Cardiac fibroblast (primary cell): ENCODE data around the gene ZNF232.

Experiments
- DNase-seq, 2 donors: peaks; one replicate each; pipeline versions ENCODE4 v3.0.0 to v3.0.0-alpha.2; 2010; ENCODE audit warnings: low read depth in 2 of 2
- H3K4me3 ChIP-seq, 2 donors: replicated peaks in 1 of 2; 1 replicate in 1 of 2; 2 replicates in 1 of 2; pipeline ENCODE4 v1.5.1; 2011; ENCODE audit warnings: low read depth in 2 of 2, low read length in 2 of 2, mild to moderate bottlenecking in 2 of 2, moderate library complexity in 1 of 2
- CTCF ChIP-seq: IDR thresholded peaks from one replicate; pipeline ENCODE4 v1.5.1; 2011; ENCODE audit warnings: low read depth, mild to moderate bottlenecking, low read length, inconsistent platforms

The ZNF232 gene

GRCh38 chr17:5065227-5065744 lies 46.4 kb downstream of the ZNF232 start:
- H3K4me3 ChIP-seq = no peak overlapping the region
- TF ChIP-seq CTCF = no peak
- DNase-seq = peak in 1 of 2 donors; percentile 49
